IMR-90 (cell line): ENCODE data around the gene HEXIM1.

Experiments used
- POLR2A ChIP-seq: IDR thresholded peaks from 2 replicates; pipeline ENCODE4 v1.6.1; 2012; ENCODE audit warnings: mild to moderate bottlenecking, low read depth, low read length
- TF ChIP-seq, protein P1 (sequence below): conservative IDR thresholded peaks from 2 replicates; pipeline ENCODE4 v1.5.1; 2012; ENCODE audit warnings: mild to moderate bottlenecking, low read depth, low read length, improper control_type of control experiment

DNA sequence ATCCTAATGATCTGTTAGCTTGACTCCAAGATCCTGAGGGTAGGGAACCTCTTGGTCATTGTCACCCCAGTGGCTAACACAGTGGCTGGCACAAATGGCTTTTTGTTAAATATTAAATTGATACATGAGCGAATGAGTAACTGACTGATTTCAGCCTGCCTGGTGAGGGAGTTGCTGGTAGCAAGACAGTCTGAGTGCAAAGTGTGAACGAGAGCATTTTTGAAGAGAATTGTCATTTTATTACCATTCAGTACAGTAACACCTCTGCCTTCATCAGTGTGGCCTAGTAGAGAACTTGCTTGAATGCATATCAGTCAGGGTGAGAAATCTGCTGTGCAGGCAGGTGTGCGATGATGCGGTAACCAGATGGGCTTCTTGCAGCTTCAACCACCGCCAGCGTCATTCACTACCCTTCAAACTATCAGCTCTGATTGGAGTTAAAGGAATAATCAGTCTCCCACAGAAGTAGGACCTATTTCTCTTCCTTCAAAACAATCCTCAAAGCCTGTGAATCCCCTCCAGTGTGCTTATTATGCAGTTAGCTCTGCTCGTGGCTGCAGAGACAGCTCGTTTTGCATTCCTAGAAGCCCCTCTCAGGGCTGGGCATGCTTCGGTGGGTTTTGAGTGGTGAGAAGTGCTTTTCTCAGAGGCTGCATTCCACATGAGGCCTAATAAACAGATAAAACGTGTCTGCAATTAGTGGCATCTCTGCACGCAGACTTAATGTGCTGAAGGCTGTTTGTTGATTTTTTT lies 42.4 kb downstream of the HEXIM1 start:
- TF ChIP-seq, protein P1, sequence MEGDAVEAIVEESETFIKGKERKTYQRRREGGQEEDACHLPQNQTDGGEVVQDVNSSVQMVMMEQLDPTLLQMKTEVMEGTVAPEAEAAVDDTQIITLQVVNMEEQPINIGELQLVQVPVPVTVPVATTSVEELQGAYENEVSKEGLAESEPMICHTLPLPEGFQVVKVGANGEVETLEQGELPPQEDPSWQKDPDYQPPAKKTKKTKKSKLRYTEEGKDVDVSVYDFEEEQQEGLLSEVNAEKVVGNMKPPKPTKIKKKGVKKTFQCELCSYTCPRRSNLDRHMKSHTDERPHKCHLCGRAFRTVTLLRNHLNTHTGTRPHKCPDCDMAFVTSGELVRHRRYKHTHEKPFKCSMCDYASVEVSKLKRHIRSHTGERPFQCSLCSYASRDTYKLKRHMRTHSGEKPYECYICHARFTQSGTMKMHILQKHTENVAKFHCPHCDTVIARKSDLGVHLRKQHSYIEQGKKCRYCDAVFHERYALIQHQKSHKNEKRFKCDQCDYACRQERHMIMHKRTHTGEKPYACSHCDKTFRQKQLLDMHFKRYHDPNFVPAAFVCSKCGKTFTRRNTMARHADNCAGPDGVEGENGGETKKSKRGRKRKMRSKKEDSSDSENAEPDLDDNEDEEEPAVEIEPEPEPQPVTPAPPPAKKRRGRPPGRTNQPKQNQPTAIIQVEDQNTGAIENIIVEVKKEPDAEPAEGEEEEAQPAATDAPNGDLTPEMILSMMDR, result no peak
- TF ChIP-seq POLR2A, result no peak
